Osteoblast (primary cell): ENCODE results near the gene CEPT1. TPM values are rescaled to one million over a fixed set of nuclear protein-coding genes. Genes with fewer than 3 reads are reported as not detected.

ENCODE experiments used
- DNase-seq: peaks from one replicate; pipeline ENCODE4 v3.0.0; 2011; ENCODE audit warnings: low spot score, mixed read lengths; ENCODE audit not compliant: insufficient read length; ENCODE audit errors: missing footprints
- H2AFZ ChIP-seq: 2 replicates; pipeline ENCODE4 v1.6.0; 2011; ENCODE audit warnings: mild to moderate bottlenecking, low read length
- H3K27ac ChIP-seq: 2 replicates; pipeline ENCODE4 v1.5.1; 2011; ENCODE audit warnings: mild to moderate bottlenecking, low read depth, low read length, moderate library complexity
- H3K27me3 ChIP-seq: 2 replicates; pipeline ENCODE4 v1.6.0; 2012; ENCODE audit warnings: mild to moderate bottlenecking, control low read depth, inconsistent platforms, low read length, moderate library complexity; ENCODE audit not compliant: insufficient read depth
- H3K36me3 ChIP-seq: 2 replicates; pipeline ENCODE4 v1.5.1; 2011; ENCODE audit warnings: mild to moderate bottlenecking, low read length, control low read depth, moderate library complexity; ENCODE audit not compliant: insufficient read depth
- H3K4me1 ChIP-seq: 2 replicates; pipeline ENCODE4 v1.5.1; 2011; ENCODE audit warnings: mild to moderate bottlenecking, low read length, control low read depth, moderate library complexity; ENCODE audit not compliant: insufficient read depth
- H3K4me2 ChIP-seq: 2 replicates; pipeline ENCODE4 v1.6.0; 2011; ENCODE audit warnings: mild to moderate bottlenecking, low read length; ENCODE audit not compliant: insufficient read depth
- H3K4me3 ChIP-seq: fragments of 200-600 bp; sonication (generic); 3 replicates; pipeline ENCODE4 v1.5.1; 2012; ENCODE audit warnings: mild to moderate bottlenecking, low read length, inconsistent platforms; ENCODE audit not compliant: insufficient read depth
- H3K79me2 ChIP-seq: 2 replicates; pipeline ENCODE4 v1.6.0; 2012; ENCODE audit warnings: mild to moderate bottlenecking, low read length, control low read depth, inconsistent platforms; ENCODE audit not compliant: insufficient read depth
- H3K9me3 ChIP-seq: 2 replicates; pipeline ENCODE4 v1.5.1; 2011; ENCODE audit warnings: low read depth, low read length, control low read depth
- H4K20me1 ChIP-seq: 2 replicates; pipeline ENCODE4 v1.6.0; 2012; ENCODE audit warnings: mild to moderate bottlenecking, low read length, control low read depth; ENCODE audit not compliant: insufficient read depth
- small RNA-seq: library from RNA; depleted of rRNA; stranded (forward); fragments of <200 nt; gene quantifications from one replicate; pipeline ENCODE3, GENCODE V24; 2012
- total RNA-seq: library from RNA; depleted of rRNA; stranded (reverse); fragments of >200 nt; gene quantifications from 2 replicates; pipeline ENCODE4 v1.2.3, GENCODE V29; 2012
- TF ChIP-seq, protein P1 (sequence below): IDR thresholded peaks from 2 replicates; pipeline ENCODE4 v1.5.1; 2011; ENCODE audit warnings: mild to moderate bottlenecking, low read depth, low read length, moderate library complexity; ENCODE audit errors: extremely low read depth

Gene CEPT1
- total RNA-seq, 1 donor: 37.3 TPM

- H3K4me3 ChIP-seq: no peak overlapping the region
- no peak for DNase-seq
- H3K4me1 ChIP-seq: peaks cover 14% of the 10 kb centered on the region
- no peaks in the 10 kb centered on the region for H4K20me1 ChIP-seq
- TF ChIP-seq, protein P1, sequence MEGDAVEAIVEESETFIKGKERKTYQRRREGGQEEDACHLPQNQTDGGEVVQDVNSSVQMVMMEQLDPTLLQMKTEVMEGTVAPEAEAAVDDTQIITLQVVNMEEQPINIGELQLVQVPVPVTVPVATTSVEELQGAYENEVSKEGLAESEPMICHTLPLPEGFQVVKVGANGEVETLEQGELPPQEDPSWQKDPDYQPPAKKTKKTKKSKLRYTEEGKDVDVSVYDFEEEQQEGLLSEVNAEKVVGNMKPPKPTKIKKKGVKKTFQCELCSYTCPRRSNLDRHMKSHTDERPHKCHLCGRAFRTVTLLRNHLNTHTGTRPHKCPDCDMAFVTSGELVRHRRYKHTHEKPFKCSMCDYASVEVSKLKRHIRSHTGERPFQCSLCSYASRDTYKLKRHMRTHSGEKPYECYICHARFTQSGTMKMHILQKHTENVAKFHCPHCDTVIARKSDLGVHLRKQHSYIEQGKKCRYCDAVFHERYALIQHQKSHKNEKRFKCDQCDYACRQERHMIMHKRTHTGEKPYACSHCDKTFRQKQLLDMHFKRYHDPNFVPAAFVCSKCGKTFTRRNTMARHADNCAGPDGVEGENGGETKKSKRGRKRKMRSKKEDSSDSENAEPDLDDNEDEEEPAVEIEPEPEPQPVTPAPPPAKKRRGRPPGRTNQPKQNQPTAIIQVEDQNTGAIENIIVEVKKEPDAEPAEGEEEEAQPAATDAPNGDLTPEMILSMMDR: no peak
- H3K27ac ChIP-seq: peak overlapping the region; percentile 74
- H2AFZ ChIP-seq: peak overlapping the region; percentile 23
- peak overlapping the region; percentile 5 for H3K4me2 ChIP-seq
- H3K36me3 ChIP-seq: no peaks in the 10 kb centered on the region
- no peaks in the 10 kb centered on the region for H3K27me3 ChIP-seq
- H3K79me2 ChIP-seq: no peaks in the 10 kb centered on the region
- H3K9me3 ChIP-seq: no peaks in the 10 kb centered on the region
Measured at GRCh38 chr1:111234258-111234657, 94.2 kb downstream of the CEPT1 start.

Small RNA genes within 50 kb of the gene (small RNA-seq; reads per million reads assigned to genes)
- not detected for gene AL355816.1

Other genes starting within 250 kb of the CEPT1 start
- 10.5 and 13.6 TPM in 2 replicates for gene LRIF1, start 176.3 kb upstream of the CEPT1 start, total RNA-seq
- gene DRAM2, start 130 bp upstream of the CEPT1 start, total RNA-seq: 45.6 and 66.0 TPM in 2 replicates
- 4.7 and 5.0 TPM in 2 replicates for gene DENND2D, start 60.4 kb downstream of the CEPT1 start, total RNA-seq
- 2.4 and 2.9 TPM in 2 replicates for gene CHI3L2, start 87.5 kb downstream of the CEPT1 start, total RNA-seq
- not detected in 2 replicates for gene CHIA, start 150.6 kb downstream of the CEPT1 start, total RNA-seq